Measurements from ENCODE around the gene GFM2.
"Not testable (repeated sequence)": the region's sequence is repeated elsewhere in the genome, so short reads cannot be mapped to it uniquely, and the experiment has no call there.

Gene GFM2

DNA sequence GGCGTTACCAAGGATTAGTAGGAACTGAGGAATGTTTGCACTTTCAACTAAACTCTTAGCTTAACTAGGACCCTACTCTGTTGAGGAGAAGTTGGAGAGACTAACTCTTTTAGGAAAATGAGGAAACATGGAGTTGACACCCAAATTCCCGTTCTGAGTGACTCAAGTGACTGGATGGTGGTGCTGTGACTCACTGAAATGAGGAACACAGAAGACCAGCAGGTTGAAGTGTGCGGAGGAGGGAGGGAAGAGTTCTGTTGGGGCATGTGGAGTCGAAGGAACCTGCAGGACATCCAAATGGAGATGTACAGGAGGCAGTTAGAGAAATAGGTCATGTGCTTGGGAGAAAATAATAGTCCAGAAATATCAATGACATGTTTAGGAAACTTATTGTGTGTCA is 73.7 kb downstream of the GFM2 start:
- Histone ChIP-seq H3K9ac (ENCODE audit: low read length) (no peak overlapping the region), H3K27me3 (replicated peaks; ENCODE audit: control insufficient read depth, insufficient read depth, low read length) (no peaks in the 10 kb centered on the region), H3K36me3 (ENCODE audit: control insufficient read depth, insufficient read depth, low read length, severe bottlenecking) (peaks cover 61% of the 10 kb centered on the region), H3K9me3 (ENCODE audit: control insufficient read depth, low read length) (no peaks in the 10 kb centered on the region), H3K4me1 (ENCODE audit: control insufficient read depth, insufficient read depth, low read length) (no peaks in the 10 kb centered on the region), H3K4me3 (ENCODE audit: low read length) (no peak overlapping the region)
- no peak for DNase-seq (ENCODE audit: low read depth)

DNA sequence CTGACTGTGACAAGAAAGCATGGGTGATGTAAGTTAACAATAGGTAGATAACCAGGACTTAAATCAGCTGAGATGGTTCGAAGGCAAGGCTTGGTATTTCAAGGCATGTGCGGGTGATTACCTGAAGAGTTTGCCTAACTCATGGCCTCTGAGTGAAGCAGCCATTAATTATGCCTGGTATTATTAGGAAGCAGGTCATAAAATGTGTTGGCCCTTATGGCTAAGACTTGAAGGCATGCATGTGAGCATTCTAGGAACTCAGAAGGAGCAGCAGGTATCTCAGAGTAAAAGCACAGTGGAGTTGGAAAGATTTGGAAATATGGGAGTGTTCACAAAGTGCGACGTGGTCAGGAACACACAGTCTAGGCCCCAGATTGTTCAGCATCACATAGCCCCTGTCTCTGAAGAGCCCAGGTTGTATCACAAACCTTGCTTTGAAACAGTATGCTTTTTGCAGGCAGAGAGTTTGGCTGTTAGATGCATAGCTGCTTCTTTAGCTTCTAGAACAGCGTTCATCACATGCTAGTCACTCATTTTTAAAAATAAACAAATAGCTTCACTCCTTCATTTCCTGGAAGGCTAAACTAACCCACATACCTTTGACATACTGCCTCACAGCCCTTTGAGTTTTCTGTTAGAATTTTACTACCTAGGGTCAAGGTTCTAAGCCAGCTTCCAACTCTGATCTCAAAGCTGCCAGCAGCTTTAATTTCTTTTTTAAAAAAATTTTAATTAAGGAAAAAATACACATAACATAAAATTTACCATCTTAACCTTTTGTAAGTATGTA is 79.8 kb downstream of the GFM2 start:
- H3K4me1 ChIP-seq (ENCODE audit: control insufficient read depth, insufficient read depth, low read length): peaks cover 15% of the 10 kb centered on the region
- no peak overlapping the region for H3K4me3 ChIP-seq (ENCODE audit: low read length)
- H3K9ac ChIP-seq (ENCODE audit: low read length): no peak overlapping the region
- no peaks in the 10 kb centered on the region for H3K9me3 ChIP-seq (ENCODE audit: control insufficient read depth, low read length)
- peaks cover 21% of the 10 kb centered on the region for H3K36me3 ChIP-seq (ENCODE audit: control insufficient read depth, insufficient read depth, low read length, severe bottlenecking)
- H3K27me3 ChIP-seq (replicated peaks; ENCODE audit: control insufficient read depth, insufficient read depth, low read length): no peaks in the 10 kb centered on the region
- DNase-seq (ENCODE audit: low read depth): no peak

DNA sequence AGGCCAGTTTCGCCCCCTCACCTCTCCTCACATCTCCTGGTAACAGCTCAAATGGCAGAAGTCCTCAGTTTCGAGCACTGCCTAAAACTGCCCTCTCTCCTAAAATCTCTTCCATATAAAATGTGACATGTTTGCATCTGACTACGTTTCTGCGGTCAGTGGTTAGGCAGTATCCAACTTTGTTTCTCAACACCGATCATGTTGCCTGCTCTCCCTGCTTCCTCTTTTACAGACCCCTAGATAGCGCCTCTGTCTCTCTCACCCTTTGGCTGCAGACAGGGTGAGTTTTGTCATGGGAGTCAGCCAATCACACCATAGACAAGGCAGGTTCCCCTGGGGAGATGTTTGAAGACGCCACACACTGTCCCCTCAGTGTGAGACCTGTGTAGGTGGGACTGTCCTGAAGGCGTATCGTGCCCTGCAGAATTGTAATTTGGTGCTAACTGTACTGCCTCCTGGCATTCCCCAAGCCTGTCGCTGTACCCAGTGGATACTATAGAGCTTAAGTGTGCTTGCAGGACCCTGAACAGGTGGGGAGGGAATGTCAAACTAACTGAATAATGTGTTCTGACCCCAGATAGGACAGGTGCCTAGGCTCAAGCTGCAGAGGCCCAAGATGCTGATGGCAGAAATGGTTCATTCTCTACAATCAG is 80.8 kb downstream of the GFM2 start:
- Histone ChIP-seq H3K27me3 (replicated peaks; ENCODE audit: control insufficient read depth, insufficient read depth, low read length) (no peaks in the 10 kb centered on the region), H3K4me1 (ENCODE audit: control insufficient read depth, insufficient read depth, low read length) (peaks cover 15% of the 10 kb centered on the region), H3K9me3 (ENCODE audit: control insufficient read depth, low read length) (no peaks in the 10 kb centered on the region), H3K4me3 (ENCODE audit: low read length) (peak overlapping the region; percentile 83), H3K36me3 (ENCODE audit: control insufficient read depth, insufficient read depth, low read length, severe bottlenecking) (peaks cover 15% of the 10 kb centered on the region), H3K9ac (ENCODE audit: low read length) (peak overlapping the region; percentile 90)
- DNase-seq (ENCODE audit: low read depth): peak; percentile 30

DNA sequence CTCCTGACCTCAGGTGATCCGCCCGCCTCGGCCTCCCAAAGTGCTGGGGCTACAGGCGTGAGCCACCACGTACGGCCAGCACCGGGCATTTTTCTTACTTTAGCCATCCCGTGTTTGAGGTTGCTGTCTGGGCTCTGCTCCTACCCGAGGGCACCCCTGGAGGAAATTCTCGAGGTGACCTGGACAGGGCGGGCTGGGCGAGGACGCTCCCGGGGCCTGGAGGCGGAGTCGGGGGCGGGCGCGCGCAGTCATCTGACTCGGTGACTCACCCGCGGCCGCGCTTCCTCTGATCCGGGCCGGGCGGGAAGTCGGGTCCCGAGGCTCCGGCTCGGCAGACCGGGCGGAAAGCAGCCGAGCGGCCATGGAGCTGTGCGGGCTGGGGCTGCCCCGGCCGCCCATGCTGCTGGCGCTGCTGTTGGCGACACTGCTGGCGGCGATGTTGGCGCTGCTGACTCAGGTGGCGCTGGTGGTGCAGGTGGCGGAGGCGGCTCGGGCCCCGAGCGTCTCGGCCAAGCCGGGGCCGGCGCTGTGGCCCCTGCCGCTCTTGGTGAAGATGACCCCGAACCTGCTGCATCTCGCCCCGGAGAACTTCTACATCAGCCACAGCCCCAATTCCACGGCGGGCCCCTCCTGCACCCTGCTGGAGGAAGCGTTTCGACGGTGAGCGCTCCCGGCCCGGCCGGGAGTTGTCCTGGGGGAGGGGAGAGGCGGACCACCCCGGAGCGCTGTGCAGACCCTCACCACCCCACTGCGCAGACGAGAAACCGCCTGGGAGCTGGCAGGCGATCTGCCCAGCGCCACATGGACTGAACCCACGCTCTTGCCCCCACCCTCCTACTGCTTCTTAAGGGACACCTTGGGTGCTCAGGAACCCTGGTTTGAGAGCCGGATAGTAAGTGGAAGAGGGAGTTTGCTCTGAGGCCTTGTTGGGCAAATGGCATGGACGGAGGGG is 81.7 kb downstream of the GFM2 start, which contains the start of gene HEXB:
HEXB (plus strand) TSS at position 334 of the 952 bp plus-strand sequence; CDS start at position 362, 28 bp downstream.
- Histone ChIP-seq H3K9me3 (ENCODE audit: control insufficient read depth, low read length) (no peaks in the 10 kb centered on the region), H3K4me3 (ENCODE audit: low read length) (peak within 1 kb of the TSS; percentile 83), H3K9ac (ENCODE audit: low read length) (peak within 1 kb of the TSS; percentile 90), H3K36me3 (ENCODE audit: control insufficient read depth, insufficient read depth, low read length, severe bottlenecking) (peaks cover 9% of the 10 kb centered on the region), H3K4me1 (ENCODE audit: control insufficient read depth, insufficient read depth, low read length) (peaks cover 15% of the 10 kb centered on the region), H3K27me3 (replicated peaks; ENCODE audit: control insufficient read depth, insufficient read depth, low read length) (no peaks in the 10 kb centered on the region)
- DNase-seq (ENCODE audit: low read depth): peak; percentile 96

DNA sequence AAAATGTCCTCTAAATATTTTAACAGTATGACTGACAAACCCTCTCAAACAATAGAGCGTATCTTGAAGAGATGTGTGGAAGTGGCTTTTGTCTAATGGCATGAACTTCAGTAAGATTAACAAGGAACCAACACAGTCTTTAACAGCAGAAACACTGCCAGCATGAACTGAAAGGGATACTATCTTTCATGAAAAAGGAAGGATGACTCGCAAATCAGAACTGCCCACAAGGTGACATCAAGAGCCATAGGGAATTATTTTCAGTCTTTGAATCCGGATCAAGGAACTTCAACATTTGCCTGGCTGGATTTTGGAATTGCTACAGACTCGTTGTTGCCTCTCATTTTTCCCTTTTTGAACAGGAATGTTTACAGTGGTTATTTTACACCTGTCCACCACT is 87.0 kb downstream of the GFM2 start:
- H3K27me3 ChIP-seq (replicated peaks; ENCODE audit: control insufficient read depth, insufficient read depth, low read length): no peaks in the 10 kb centered on the region

DNA sequence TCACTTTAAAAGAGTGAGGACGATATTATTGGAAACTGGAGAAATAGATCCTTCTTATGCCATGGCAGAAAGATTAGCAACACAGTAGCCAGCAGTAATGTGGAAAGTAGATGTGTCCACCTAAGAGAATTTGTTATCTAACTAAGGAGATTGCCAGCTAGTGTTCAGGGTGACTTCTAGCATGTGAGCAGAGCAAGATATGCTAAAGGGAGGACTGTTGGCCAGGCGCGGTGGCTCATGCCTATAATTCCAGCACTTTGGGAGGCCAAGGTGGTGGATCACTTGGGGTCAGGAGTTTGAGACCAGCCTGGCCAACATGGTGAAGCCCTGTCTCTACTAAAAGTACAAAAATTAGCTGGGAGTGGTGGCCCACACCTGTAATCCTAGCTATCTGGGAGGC is 87.6 kb downstream of the GFM2 start:
- H3K27me3 ChIP-seq (replicated peaks; ENCODE audit: control insufficient read depth, insufficient read depth, low read length); DNase-seq (ENCODE audit: low read depth); H3K9me3 ChIP-seq (ENCODE audit: control insufficient read depth, low read length); H3K36me3 ChIP-seq (ENCODE audit: control insufficient read depth, insufficient read depth, low read length, severe bottlenecking); H3K9ac ChIP-seq (ENCODE audit: low read length); H3K4me1 ChIP-seq (ENCODE audit: control insufficient read depth, insufficient read depth, low read length); H3K4me3 ChIP-seq (ENCODE audit: low read length): not testable (repeated sequence)

More for the DNA sequence above, 87.0 kb downstream of the GFM2 start:
- no peak overlapping the region for H3K4me3 ChIP-seq (ENCODE audit: low read length)
- H3K9ac ChIP-seq (ENCODE audit: low read length): no peak overlapping the region
- H3K4me1 ChIP-seq (ENCODE audit: control insufficient read depth, insufficient read depth, low read length): peaks cover 2% of the 10 kb centered on the region
- H3K36me3 ChIP-seq (ENCODE audit: control insufficient read depth, insufficient read depth, low read length, severe bottlenecking): no peaks in the 10 kb centered on the region
- no peak for DNase-seq (ENCODE audit: low read depth)
- H3K9me3 ChIP-seq (ENCODE audit: control insufficient read depth, low read length): no peaks in the 10 kb centered on the region

DNA sequence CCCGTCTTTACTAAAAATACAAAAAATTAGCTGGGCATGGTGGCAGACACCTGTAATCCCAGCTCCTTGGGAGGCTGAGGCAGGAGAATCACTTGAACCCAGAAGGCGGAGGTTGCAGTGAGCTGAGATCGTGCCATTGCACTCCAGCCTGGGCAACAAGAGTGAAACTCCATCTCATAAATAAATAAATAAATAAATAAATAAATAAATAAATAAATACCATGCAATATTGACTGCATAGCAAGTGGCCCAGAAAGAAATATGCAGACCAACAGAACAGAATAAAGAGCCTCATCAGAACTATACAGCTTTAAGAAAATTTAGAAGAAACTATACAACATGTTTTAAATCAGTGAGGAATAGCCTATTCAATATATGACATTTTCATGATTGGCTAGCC is 88.8 kb downstream of the GFM2 start:
- H3K36me3 ChIP-seq (ENCODE audit: control insufficient read depth, insufficient read depth, low read length, severe bottlenecking); H3K4me3 ChIP-seq (ENCODE audit: low read length); H3K27me3 ChIP-seq (replicated peaks; ENCODE audit: control insufficient read depth, insufficient read depth, low read length); DNase-seq (ENCODE audit: low read depth); H3K9ac ChIP-seq (ENCODE audit: low read length); H3K9me3 ChIP-seq (ENCODE audit: control insufficient read depth, low read length): not testable (repeated sequence)
- H3K4me1 ChIP-seq (ENCODE audit: control insufficient read depth, insufficient read depth, low read length): peaks cover 12% of the 10 kb centered on the region

DNA sequence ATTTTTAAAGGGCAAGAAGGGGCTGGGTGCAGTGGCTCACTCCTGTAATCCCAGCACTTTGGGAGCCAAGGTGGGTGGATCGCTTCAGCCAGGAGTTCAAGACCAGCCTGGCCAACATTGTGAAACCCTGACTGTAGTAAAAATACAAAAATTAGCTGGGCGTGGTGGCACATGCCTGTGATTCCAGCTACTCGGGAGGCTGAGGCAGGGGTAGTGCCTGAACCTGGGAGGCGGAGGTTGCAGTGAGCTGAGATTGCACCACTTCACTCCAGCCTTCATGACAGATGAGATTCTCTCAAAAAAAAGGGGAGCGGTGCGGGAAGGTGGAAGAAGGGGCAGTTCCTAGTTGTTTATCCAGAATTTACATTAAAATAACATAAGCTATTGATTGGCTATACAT is 90.5 kb downstream of the GFM2 start:
- H3K36me3 ChIP-seq (ENCODE audit: control insufficient read depth, insufficient read depth, low read length, severe bottlenecking); H3K27me3 ChIP-seq (replicated peaks; ENCODE audit: control insufficient read depth, insufficient read depth, low read length); H3K4me3 ChIP-seq (ENCODE audit: low read length); H3K9me3 ChIP-seq (ENCODE audit: control insufficient read depth, low read length); DNase-seq (ENCODE audit: low read depth); H3K9ac ChIP-seq (ENCODE audit: low read length): not testable (repeated sequence)
- peaks cover 17% of the 10 kb centered on the region for H3K4me1 ChIP-seq (ENCODE audit: control insufficient read depth, insufficient read depth, low read length)

DNA sequence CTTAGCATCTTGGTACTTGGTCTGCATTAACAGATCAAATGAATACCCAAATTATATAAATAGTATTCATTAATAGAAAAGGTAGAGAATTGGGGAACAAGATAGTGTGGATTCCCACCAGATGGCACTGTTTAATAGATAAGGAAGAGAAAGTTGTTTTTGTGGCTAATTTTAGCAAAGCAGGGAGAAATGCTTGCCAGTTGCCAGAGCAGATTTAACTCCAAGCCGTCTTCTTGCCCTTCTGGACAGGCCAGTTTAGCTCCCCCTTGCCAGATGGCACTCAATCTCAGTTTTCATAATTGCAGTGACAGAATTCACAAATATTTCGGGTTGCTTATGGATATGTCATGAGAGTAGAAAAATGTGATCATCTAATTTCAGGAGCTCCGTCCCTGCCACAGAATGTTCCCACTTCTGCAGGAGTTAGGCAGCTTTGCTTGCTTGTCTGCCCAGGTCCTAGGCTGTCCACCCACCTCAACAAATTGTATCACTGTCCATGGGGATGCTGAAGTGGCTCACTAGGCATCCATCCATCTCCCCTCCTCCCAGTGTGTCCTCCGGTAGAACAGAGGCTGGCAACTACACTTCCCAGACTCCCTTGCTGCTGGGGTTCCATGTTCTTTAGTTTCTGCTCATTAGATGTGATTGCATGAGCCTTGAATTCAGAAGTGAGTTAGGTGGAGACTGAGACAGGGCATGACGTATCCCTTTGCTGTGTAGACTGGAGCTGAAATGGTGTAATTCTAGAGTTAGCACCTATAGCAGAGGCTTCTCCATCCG is 93.7 kb downstream of the GFM2 start:
- Histone ChIP-seq H3K4me3 (ENCODE audit: low read length) (peak overlapping the region; percentile 78), H3K9ac (ENCODE audit: low read length) (peak overlapping the region; percentile 64), H3K36me3 (ENCODE audit: control insufficient read depth, insufficient read depth, low read length, severe bottlenecking) (no peaks in the 10 kb centered on the region), H3K9me3 (ENCODE audit: control insufficient read depth, low read length) (no peaks in the 10 kb centered on the region), H3K27me3 (replicated peaks; ENCODE audit: control insufficient read depth, insufficient read depth, low read length) (peaks cover 5% of the 10 kb centered on the region), H3K4me1 (ENCODE audit: control insufficient read depth, insufficient read depth, low read length) (peaks cover 17% of the 10 kb centered on the region)
- peak; percentile 78 for DNase-seq (ENCODE audit: low read depth)

DNA sequence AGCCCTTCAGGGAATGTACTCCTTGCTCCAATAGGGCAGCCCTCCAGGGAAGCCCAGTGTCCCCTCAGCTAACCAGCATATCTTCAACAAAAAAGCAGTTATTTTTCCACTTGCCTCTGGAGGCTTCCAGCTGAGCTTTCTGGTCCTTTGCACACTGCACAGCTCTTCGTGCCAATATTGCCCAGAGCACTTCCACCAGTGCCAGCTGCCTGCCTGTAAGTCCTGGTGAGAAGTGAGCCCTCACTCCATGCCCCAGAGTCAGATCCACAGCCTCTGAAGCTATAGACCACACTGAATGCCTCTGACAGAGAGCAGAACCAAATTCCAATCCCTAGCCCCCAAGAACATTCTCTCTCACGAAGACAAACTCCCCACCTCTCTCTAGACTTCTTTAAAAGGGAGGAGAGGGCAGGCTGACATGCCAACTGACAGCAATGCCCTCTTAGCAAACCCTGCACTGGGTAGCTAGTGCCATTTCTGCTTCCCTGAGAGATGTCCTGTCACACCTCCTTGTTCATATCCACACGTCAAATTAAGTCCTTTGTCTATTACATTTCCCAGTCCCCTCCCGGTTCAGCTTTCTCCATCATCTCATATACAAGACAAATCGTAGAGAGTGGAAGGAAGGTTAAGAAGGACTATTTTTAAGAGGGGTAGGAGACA is 94.6 kb downstream of the GFM2 start:
- no peak overlapping the region for H3K4me3 ChIP-seq (ENCODE audit: low read length)
- no peak for DNase-seq (ENCODE audit: low read depth)
- peaks cover 5% of the 10 kb centered on the region for H3K27me3 ChIP-seq (replicated peaks; ENCODE audit: control insufficient read depth, insufficient read depth, low read length)
- H3K9ac ChIP-seq (ENCODE audit: low read length): no peak overlapping the region
- peaks cover 17% of the 10 kb centered on the region for H3K4me1 ChIP-seq (ENCODE audit: control insufficient read depth, insufficient read depth, low read length)
- H3K36me3 ChIP-seq (ENCODE audit: control insufficient read depth, insufficient read depth, low read length, severe bottlenecking): no peaks in the 10 kb centered on the region
- H3K9me3 ChIP-seq (ENCODE audit: control insufficient read depth, low read length): no peaks in the 10 kb centered on the region

Measured in adipocyte (in vitro differentiated cells).